ENCODE measurements around the gene SYNRG.

SYNRG gene

DNA sequence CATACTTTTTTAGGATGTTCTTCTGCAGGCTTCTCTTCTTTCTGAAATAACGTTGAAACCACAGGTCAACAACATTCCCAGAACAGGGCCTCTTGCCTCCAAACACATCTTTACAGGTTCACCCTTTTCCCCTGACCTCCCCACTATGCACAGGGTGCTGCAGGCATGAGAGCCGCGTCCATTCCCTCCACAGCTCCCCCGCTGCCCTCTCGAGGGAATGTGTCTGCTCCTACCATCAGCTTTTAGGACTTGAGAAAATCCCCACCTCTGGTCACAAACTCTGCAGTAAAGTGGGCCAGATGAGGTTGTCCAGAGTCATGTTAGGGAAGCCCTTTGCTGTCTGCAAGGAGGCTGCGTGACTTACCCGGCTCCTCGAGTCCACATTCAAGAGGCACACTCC is 89.0 kb downstream of the SYNRG start:
- TF ChIP-seq ZBTB7A (IDR thresholded peaks at IDR 0.05; ENCODE audit: low read depth) (no peak), CEBPB (IDR thresholded peaks at IDR 0.05) (no peak), RAD21 (IDR thresholded peaks at IDR 0.05; ENCODE audit: low read depth) (no peak), TEAD4 (IDR thresholded peaks at IDR 0.05) (no peak), TCF12 (IDR thresholded peaks at IDR 0.05; ENCODE audit: low read depth) (no peak), USF1 (IDR thresholded peaks at IDR 0.05) (no peak), FOXM1 (IDR thresholded peaks at IDR 0.05; ENCODE audit: borderline replicate concordance, low read depth) (no peak), MAX (IDR thresholded peaks at IDR 0.05) (no peak), EP300 (IDR thresholded peaks at IDR 0.05; ENCODE audit: borderline replicate concordance) (no peak), CREB1 (IDR thresholded peaks at IDR 0.05; ENCODE audit: low read depth) (no peak), NFIC (IDR thresholded peaks at IDR 0.05) (no peak), YY1 (IDR thresholded peaks at IDR 0.05; ENCODE audit: low read depth) (no peak), TAF1 (IDR thresholded peaks at IDR 0.05; ENCODE audit: low read depth) (no peak), EGR1 (IDR thresholded peaks at IDR 0.05) (no peak)
- TF ChIP-seq, protein P1, sequence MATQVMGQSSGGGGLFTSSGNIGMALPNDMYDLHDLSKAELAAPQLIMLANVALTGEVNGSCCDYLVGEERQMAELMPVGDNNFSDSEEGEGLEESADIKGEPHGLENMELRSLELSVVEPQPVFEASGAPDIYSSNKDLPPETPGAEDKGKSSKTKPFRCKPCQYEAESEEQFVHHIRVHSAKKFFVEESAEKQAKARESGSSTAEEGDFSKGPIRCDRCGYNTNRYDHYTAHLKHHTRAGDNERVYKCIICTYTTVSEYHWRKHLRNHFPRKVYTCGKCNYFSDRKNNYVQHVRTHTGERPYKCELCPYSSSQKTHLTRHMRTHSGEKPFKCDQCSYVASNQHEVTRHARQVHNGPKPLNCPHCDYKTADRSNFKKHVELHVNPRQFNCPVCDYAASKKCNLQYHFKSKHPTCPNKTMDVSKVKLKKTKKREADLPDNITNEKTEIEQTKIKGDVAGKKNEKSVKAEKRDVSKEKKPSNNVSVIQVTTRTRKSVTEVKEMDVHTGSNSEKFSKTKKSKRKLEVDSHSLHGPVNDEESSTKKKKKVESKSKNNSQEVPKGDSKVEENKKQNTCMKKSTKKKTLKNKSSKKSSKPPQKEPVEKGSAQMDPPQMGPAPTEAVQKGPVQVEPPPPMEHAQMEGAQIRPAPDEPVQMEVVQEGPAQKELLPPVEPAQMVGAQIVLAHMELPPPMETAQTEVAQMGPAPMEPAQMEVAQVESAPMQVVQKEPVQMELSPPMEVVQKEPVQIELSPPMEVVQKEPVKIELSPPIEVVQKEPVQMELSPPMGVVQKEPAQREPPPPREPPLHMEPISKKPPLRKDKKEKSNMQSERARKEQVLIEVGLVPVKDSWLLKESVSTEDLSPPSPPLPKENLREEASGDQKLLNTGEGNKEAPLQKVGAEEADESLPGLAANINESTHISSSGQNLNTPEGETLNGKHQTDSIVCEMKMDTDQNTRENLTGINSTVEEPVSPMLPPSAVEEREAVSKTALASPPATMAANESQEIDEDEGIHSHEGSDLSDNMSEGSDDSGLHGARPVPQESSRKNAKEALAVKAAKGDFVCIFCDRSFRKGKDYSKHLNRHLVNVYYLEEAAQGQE (IDR thresholded peaks at IDR 0.05; ENCODE audit: low read depth): no peak

- TF ChIP-seq EGR1 (IDR thresholded peaks at IDR 0.05) (no peak), EP300 (IDR thresholded peaks at IDR 0.05; ENCODE audit: borderline replicate concordance) (no peak), USF1 (IDR thresholded peaks at IDR 0.05) (no peak), FOXM1 (IDR thresholded peaks at IDR 0.05; ENCODE audit: borderline replicate concordance, low read depth) (no peak), TAF1 (IDR thresholded peaks at IDR 0.05; ENCODE audit: low read depth) (no peak), RAD21 (IDR thresholded peaks at IDR 0.05; ENCODE audit: low read depth) (no peak), NFIC (IDR thresholded peaks at IDR 0.05) (no peak), CREB1 (IDR thresholded peaks at IDR 0.05; ENCODE audit: low read depth) (no peak), MAX (IDR thresholded peaks at IDR 0.05) (no peak), YY1 (IDR thresholded peaks at IDR 0.05; ENCODE audit: low read depth) (no peak)
- TF ChIP-seq, protein P1 (IDR thresholded peaks at IDR 0.05; ENCODE audit: low read depth): no peak
These were observed 89.8 kb downstream of the SYNRG start for GRCh38 chr17:37519251-37519985.

DNA sequence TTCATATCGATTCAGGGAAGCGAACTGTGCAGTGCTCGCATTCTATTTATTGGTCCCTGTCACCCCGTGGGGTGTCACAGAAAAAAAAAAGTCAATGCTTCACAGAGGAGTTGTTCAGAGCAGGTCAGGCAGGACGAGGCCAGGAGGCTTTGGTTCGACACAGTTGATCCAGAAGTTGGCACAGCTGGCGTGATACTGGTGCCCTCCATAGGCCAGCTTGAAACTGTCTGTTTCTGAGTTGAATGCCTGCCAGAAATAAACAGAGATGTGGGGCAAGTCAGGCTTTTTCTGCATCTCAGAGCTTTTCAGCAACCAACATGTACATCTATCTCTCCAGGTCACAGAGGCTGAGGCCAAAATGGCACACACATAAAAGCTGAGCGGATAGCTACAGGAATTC is 90.4 kb downstream of the SYNRG start:
- TF ChIP-seq USF1 (IDR thresholded peaks at IDR 0.05) (no peak), MAX (IDR thresholded peaks at IDR 0.05) (no peak), TCF12 (IDR thresholded peaks at IDR 0.05; ENCODE audit: low read depth) (no peak), ZBTB7A (IDR thresholded peaks at IDR 0.05; ENCODE audit: low read depth) (no peak), TAF1 (IDR thresholded peaks at IDR 0.05; ENCODE audit: low read depth) (no peak), CREB1 (IDR thresholded peaks at IDR 0.05; ENCODE audit: low read depth) (no peak), FOXM1 (IDR thresholded peaks at IDR 0.05; ENCODE audit: borderline replicate concordance, low read depth) (no peak), EGR1 (IDR thresholded peaks at IDR 0.05) (no peak), YY1 (IDR thresholded peaks at IDR 0.05; ENCODE audit: low read depth) (no peak), RAD21 (IDR thresholded peaks at IDR 0.05; ENCODE audit: low read depth) (no peak), CEBPB (IDR thresholded peaks at IDR 0.05) (no peak), EP300 (IDR thresholded peaks at IDR 0.05; ENCODE audit: borderline replicate concordance) (no peak)
- TF ChIP-seq, protein P1 (IDR thresholded peaks at IDR 0.05; ENCODE audit: low read depth): no peak
